C4-2B (cell line): Measurements from ENCODE around the gene ADAMTSL1.
"Not testable (repeated sequence)": the region's sequence is repeated elsewhere in the genome, so short reads cannot be mapped to it uniquely, and the experiment has no call there.

ENCODE experiments used
- H3K27ac ChIP-seq: fragments of 450-650 bp; 2 replicates; pipeline ENCODE4 v1.5.1; 2017
- ZFX ChIP-seq: fragments of 450-650 bp; IDR thresholded peaks from 2 replicates; pipeline ENCODE4 v1.6.1; 2017
- TF ChIP-seq, protein P1 (sequence below): fragments of 450-650 bp; conservative IDR thresholded peaks from 2 replicates; pipeline ENCODE4 v1.5.1; 2017; ENCODE audit warnings: mild to moderate bottlenecking

The ADAMTSL1 gene

DNA sequence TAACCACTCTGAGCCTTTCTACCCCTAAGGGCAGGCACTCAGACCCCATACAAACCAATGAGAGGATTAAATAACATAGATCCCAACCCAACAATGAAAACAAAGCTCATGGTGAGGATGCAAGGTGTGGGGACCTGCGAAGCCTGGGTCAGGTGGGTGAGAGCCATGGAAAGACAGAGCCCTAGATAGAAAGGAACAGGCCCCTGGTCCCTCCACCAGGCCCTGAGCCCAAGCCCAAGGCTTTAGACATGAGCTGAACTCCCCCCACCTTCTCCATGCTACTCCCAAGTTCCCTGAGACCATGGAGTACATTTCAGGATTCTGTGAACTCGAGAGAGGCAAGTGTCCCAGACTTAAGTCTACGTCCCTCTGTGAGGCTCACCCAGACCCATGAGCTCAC is 452.6 kb downstream of the ADAMTSL1 start:
- no peak overlapping the region for H3K27ac ChIP-seq

DNA sequence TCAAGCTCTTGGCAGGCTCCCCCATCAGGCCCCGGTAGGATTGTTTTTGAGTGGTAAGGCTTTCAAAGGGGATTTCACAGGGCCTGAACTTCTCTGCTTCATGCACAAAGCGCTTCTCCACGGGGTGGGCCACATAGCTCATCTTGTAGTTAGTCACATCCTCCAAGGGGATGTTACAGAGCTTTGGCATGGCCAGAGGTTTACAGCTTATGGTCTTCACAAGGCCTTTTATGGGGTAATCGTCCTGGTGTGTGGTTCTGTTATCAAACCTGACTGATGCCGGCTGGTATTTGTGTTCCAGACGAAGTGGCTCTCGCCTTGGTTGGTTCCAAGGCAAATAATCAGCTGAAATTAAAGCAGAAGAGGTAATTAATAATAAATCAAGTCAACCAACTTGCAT is 454.8 kb downstream of the ADAMTSL1 start:
- TF ChIP-seq, protein P1, sequence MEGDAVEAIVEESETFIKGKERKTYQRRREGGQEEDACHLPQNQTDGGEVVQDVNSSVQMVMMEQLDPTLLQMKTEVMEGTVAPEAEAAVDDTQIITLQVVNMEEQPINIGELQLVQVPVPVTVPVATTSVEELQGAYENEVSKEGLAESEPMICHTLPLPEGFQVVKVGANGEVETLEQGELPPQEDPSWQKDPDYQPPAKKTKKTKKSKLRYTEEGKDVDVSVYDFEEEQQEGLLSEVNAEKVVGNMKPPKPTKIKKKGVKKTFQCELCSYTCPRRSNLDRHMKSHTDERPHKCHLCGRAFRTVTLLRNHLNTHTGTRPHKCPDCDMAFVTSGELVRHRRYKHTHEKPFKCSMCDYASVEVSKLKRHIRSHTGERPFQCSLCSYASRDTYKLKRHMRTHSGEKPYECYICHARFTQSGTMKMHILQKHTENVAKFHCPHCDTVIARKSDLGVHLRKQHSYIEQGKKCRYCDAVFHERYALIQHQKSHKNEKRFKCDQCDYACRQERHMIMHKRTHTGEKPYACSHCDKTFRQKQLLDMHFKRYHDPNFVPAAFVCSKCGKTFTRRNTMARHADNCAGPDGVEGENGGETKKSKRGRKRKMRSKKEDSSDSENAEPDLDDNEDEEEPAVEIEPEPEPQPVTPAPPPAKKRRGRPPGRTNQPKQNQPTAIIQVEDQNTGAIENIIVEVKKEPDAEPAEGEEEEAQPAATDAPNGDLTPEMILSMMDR: no peak
- no peak for TF ChIP-seq ZFX
- no peak overlapping the region for H3K27ac ChIP-seq

More for the DNA sequence above, 452.6 kb downstream of the ADAMTSL1 start:
- TF ChIP-seq, protein P1: no peak
- no peak for TF ChIP-seq ZFX

- not testable (repeated sequence) for H3K27ac ChIP-seq
Observed at GRCh38 chr9:18930611-18931010, 456.7 kb downstream of the ADAMTSL1 start.

DNA sequence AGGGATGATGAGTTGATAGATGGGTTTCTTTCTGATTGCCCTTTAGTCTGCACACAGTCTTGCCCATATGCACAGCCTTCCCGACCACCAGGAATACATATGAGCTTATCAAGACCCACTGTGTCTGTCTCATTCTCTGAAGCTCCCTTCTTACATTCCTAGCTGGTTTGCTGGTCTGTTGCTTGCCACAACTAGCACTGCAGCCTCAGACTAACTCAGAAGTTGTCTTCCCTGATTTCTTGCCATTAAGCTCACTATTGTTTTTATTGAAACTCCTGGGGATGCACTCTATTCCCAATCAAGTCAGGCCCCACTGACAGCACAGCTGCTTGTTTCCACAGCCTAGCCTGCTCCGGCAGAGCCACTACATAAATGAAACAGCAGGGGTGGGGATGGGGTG is 461.6 kb downstream of the ADAMTSL1 start:
- no peak overlapping the region for H3K27ac ChIP-seq
- no peak for TF ChIP-seq ZFX
- TF ChIP-seq, protein P1: no peak

DNA sequence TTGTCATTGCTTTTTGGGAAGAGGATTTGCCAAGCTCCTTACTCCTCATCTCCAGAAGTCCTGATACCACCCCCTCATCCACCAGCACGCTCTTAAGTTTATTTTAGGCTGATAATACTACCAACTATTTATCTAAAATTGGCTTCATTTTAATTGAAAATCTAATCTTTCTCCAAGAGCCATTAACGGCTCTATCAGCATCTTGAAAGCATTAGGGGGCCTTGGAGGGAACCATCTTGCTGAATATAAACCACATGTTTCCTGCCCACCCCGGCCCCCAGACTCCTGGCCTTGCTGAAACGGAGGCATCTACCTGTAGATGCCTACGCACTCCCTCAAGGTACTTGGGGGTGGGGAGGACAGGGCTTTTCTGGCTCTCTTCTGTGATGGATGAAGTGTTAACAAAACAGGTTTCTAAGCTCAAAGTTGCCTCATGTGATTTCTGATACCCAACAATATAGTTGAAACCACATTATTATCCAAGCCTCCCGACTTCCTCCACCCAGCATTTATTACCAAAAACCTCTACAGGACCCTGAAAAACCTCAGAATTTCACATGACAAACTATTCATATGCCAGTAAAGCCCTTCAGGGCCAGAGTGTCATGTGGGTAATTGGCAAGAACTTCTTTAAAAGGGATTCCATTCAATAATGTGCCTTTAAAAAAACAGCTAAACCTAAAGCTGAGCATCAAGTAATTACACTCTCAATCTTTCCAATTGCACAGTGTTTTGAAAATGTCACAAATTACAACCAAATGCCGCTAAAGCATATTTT is 462.3 kb downstream of the ADAMTSL1 start:
- no peak overlapping the region for H3K27ac ChIP-seq
- TF ChIP-seq, protein P1: no peak
- TF ChIP-seq ZFX: no peak

- no peak for TF ChIP-seq ZFX
- TF ChIP-seq, protein P1: no peak
- no peak overlapping the region for H3K27ac ChIP-seq
Observed at GRCh38 chr9:18939943-18940342, 466.0 kb downstream of the ADAMTSL1 start.

- H3K27ac ChIP-seq: no peak overlapping the region
- TF ChIP-seq, protein P1: no peak
- TF ChIP-seq ZFX: no peak
Observed at GRCh38 chr9:18941060-18941740, 467.2 kb downstream of the ADAMTSL1 start.
